Stimulated activated CD4-positive, alpha-beta T cell treated with anti-CD3 and anti-CD28 coated beads, Interleukin-4, amount 100 ng/mL, for 4 hours (primary cell): ENCODE results near the gene CEACAM3.

Source experiments
- DNase-seq, 2 experiments: peaks; one replicate each; pipeline ENCODE4 v3.0.0-alpha.2; 2020

The CEACAM3 gene

DNA sequence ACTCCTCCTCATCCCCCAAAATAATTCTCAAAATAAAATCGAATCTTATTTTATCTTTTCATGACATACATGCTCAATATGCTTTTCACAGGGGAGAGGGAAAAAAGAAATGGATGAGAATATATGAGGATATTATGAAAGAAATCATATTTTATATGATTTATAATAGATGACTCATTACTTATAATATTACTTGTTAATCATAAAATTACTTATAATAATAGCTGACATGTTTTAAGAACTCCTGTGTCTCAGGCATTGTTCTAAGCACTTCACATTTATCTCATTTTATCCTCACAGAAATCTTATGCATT lies 3.0 kb upstream of the CEACAM3 start:
- DNase-seq, result no peak

GRCh38 chr19:41795031-41795461 lies 1.3 kb upstream of the CEACAM3 start:
- DNase-seq, result peak; percentile 46 to 53

GRCh38 chr19:41796901-41797300 lies 514 bp downstream of the CEACAM3 start:
- DNase-seq, result no peak

DNA sequence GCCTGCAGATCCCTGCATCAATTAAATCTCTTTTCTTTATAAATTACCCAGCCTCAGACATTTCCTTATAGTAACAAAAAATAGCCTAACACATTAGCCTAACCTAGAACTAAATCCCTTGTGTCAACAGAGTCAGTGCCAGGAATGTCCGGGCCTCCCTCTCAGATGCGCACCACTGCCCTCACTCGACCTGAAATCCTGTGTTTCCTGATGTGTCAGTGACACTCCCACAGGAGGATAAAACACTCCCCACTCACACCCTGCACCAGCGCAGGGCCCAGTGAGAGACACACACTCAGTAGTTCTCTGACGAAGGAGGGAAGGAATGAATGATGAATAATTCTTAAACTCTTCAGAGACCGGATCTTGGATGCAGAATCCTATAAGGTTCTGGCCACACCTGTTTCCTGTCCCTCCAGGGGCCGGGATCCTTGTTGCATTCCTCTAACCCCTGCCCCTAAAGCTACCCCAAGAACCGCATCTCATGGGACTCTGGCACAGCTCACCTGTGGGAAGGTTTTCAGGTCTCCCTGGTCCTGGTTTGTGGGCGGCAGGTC lies 3.1 kb downstream of the CEACAM3 start:
- DNase-seq, result no peak

DNA sequence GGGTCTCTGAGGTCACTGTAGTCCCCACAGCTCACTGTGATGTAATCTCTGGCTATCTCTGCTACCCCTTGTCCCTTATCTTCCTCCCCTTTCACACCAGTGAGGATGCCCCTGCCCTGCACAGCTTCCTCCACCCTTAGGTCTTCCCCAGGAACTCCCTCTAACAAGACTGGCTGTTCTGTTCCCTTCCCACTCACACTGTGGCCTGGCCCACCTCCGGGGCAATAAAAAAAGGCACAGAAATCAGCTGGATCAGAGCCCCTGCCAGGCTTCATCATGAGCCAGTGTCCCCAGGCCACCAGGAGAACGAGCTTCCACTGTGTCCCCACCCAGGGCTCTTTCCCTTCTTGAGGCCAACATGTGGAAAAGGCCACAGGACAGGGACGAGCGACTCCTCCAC lies 4.6 kb downstream of the CEACAM3 start:
- DNase-seq, result no peak

DNA sequence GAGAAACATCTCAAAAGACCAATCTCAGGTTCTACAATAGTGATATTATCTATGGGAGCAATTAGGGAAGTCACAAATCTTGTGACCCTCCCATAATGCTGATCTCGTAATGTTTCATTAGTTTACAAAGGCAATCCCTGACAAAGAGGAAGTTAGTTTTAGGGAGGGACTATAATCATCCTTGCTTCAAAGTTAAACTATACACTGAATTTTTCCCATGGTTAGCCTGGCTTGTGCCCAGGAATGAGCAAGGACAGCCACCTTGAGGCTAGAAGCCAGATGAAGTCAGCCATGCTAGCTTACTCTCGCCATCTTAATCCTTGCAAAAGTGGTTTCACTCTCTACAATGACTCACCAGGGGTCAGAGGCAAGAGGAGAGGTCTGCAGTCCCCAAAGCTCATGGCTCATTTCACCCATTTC lies 5.4 kb downstream of the CEACAM3 start:
- DNase-seq, result no peak

DNA sequence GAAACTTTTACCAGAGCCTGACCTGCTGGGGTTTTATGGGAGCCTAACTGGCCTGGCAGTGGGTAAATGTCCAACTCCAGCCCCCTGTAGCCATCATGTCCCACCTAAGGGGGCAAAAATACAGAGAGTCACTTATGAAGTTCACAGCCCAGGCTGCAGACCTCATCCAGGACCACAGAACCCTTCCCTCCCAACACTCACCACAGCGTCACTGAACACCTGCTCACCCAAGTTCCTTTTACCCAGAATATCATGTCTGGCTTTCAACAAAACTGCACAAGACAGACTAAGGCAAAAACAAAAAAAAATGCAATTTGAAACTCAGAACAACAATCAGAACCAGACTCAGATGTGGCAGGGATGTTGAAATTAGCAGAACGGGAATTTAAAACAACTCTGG lies 6.4 kb downstream of the CEACAM3 start:
- DNase-seq, result no peak

DNA sequence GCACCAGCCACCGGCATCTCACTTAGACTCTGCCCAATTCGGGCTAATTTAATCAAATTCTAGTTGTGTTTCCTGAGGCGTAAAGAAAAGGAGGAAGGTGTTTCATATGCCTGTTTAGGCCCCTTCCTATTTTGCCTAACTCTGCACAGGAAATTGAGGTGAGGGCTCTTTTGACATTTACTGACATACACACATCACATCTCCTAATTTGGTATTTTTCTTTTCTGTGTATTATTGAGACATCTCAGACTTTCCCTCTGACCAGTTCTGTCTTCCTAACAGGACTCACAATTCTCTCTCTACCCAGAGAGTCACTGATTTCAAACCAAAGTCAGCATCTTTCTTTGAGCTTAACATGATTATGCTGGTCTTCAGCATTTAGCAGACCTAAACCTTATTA lies 7.9 kb downstream of the CEACAM3 start:
- DNase-seq, result no peak

- no peak for DNase-seq
These were observed 10.8 kb downstream of the CEACAM3 start for GRCh38 chr19:41807176-41807575.

- no peak for DNase-seq
These were observed 12.5 kb downstream of the CEACAM3 start for GRCh38 chr19:41808663-41809566.

DNA sequence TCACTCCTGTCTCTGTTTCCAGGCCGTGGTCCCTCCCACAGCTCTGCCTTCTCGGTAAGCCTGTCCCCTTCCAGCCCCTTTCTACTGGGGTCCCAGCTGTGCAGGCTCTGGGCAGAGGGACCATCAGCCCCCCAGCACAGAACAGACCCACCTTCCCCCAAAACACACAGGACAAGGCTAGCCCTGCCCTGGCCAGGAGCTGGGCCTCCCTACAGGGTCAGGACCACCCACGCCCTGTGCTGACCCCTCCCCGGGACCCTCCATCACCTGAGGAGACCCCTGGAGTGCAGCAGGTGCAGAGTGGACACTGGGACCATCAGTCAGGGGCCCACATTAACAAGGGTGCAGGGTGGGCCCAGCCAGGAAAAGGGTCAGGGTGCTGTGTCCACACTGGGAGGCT lies 13.9 kb downstream of the CEACAM3 start:
- no peak for DNase-seq

DNA sequence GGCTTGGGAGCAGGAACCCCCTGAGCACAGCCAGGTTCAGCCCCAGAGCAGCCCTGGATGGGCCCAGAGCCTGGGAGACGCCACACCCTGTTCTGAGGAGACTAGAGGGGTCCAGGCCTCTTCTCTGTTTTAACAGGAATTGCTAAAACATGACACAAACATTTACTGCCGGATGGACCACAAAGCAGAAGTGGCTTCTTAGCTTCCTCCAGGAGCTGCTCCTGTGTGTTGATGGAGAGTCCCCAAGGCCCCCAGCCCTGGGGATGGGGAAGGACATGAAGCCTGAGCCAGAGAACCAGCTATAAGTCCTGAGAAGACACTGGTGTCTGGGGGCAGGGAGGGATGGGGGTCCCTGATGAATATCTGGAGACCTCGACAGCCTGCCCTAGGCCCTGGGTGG lies 14.6 kb downstream of the CEACAM3 start:
- DNase-seq, result no peak

GRCh38 chr19:41811981-41812380 lies 15.6 kb downstream of the CEACAM3 start:
- DNase-seq, result no peak

GRCh38 chr19:41813911-41814310 lies 17.5 kb downstream of the CEACAM3 start:
- no peak for DNase-seq

GRCh38 chr19:41815301-41815700 lies 18.9 kb downstream of the CEACAM3 start:
- no peak for DNase-seq

GRCh38 chr19:41816761-41817160 lies 20.4 kb downstream of the CEACAM3 start:
- DNase-seq, result no peak

- peak; percentile 12 to 22 for DNase-seq
These were observed 24.8 kb downstream of the CEACAM3 start for GRCh38 chr19:41821003-41821735.

DNA sequence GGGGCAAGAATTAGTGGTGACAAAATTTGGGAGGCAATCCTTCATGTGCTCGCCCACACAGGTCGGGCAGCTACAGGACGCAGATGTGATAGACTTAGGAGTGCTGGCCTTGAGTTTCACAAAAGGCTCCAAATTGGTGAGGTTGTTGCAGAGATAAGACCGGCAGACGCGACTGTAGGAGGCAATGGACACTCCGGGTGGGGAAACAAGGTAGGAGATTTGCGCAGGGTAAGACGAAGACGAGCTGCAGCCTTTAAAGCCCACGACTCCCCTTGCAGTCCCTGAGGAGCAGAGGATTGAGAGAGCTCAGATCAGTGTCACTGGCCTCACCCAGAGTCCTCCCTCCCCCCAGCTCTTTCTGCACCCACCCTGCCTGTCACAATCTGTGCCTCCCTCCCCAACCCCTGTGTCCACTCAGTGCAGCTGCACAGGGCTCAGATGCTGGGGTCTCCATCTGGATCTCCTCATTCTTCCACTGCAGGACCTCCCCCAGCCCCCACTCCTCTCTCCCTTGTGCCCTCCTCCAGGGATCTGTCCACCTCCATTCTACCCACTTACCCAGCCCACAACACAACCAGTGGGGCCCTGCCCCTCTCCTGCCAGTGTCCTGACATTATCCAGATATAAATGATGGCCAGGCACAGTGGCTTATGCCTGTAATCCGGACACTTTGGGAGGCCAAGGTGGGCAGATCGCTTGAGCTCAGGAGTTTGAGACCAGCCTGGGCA lies 41.8 kb downstream of the CEACAM3 start:
- DNase-seq, result no peak

GRCh38 chr19:41839211-41839610 lies 42.8 kb downstream of the CEACAM3 start:
- no peak for DNase-seq

GRCh38 chr19:41843371-41843770 lies 47.0 kb downstream of the CEACAM3 start:
- DNase-seq, result no peak

GRCh38 chr19:41844601-41845000 lies 48.2 kb downstream of the CEACAM3 start, which contains the start of gene LYPD4:
TSS of gene LYPD4 (minus strand) at chr19:41844683. CDS start at chr19:41839285, 5,398 bp downstream.
- DNase-seq, result no peak

- DNase-seq, result no peak
These were observed 48.4 kb downstream of the CEACAM3 start, which contains the start of gene DMRTC2 for GRCh38 chr19:41845001-41845050. TSS of gene DMRTC2 (plus strand) at chr19:41845042. CDS start at chr19:41847429, 2,387 bp downstream.

- DNase-seq, result no peak
These were observed 48.7 kb downstream of the CEACAM3 start for GRCh38 chr19:41845051-41845590.
